HG03439 (cell line): ENCODE data around the gene C20orf173.

Experiments used
- ATAC-seq: cut with Tn5 transposase; IDR thresholded peaks from one replicate; pipeline ENCODE4 v1.9.1; 2021; ENCODE audit warnings: mild to moderate bottlenecking, moderate library complexity; ENCODE audit not compliant: unreplicated experiment

Gene C20orf173

DNA sequence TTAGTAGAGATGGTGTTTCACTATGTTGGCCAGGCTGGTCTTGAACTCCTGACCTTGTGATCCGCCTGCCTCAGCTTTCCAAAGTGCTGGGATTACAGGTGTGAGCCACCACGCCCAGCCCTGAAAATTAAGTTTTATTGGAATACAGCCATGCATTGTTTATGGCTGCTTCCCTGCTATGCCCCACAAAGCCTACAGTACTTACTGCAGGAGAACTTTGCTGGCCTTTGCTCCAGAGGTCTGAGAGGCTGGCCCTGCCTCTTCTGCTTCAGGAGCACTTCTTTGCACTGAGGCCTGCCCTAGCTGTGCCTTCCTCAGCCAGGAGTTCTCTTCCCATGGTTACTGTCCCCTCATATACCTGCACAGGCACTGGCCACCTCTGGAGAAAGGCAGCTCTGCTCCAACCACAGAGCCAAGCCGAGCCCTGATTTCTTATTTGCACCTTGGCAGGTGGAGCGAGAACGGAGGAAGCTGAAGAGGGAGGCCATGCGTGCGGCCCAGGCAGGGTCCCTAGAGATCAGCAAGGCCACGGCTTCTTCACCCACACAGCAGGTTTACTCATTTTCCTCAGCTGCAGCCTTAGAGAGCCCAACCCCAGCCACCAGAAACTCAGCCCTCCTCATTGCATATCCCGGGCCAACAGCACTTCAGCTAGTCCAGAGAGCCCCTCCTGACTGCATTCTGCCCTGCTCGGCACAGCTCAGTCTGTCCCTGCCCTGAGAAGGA is 20.8 kb downstream of the C20orf173 start:
- ATAC-seq = no peak

DNA sequence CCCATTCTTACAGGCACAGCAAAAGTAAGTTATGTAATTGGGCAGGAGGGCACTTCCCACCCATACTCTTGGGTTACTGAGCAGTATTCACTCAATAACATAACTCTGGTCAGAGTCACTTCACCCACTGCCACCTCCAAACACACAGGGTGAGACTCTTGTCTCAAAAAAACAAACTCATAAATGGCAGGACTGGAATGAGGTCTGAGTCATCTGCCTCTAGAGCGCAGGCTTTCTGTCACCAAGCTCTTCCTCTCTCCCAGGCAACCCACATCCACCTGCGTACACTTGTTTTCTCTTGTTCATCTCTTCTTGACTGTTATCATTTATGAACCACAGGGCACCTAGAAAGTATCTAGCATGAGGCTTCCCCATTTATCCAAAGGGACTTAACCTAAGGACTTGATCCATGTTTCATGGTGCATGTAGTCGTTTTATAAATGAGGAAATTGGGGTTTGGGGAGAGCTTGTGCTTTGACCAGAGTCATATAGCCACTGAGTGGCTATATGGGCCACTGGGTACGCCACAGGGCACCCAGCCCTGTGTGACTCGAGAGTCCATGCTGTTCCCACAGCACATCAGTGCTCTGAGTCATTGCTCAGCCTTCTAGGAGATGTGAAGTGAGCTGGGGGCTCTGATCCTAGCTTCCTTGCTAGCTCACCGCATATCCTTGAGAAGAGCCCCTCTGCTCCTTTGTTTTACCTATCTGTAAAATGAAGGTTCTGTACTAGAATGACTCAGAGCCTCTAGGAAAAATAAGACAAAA is 22.4 kb downstream of the C20orf173 start:
- ATAC-seq = no peak

DNA sequence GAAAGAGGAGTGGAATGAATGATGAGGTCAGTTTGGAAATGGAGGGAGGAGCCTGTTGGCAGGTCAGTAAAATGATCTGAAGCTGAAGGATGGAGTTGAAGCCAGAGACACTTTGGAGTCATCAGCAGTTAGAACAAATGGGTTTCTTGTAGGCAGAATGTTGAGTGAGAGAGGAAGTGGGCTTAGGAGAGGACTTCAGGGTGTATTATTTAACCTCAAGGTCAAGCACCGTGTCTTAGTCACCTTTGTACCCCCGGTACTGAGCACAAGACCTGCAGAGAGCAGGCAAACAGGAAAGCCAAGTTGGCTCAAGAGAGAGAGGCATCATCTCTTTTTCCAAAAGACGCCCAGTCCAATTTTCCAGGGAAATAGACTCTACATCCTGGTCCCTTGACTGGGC is 23.3 kb downstream of the C20orf173 start:
- ATAC-seq = no peak

DNA sequence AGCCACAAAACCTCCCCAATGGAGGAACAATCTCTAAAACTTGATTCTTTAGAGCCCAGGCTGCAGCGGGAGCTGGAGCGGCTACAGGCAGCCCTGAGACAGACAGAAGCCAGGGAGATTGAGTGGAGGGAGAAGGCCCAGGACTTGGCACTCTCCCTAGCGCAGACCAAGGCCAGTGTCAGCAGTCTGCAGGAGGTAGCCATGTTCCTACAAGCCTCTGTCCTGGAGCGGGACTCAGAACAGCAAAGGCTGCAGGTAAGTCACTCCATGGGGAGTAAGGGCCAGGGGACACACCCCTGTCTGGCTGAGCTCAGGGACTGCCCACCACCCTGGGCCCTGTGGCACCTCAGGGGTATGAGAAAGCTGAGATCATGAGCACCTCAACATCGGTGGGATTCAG is 24.7 kb downstream of the C20orf173 start:
- ATAC-seq = no peak

DNA sequence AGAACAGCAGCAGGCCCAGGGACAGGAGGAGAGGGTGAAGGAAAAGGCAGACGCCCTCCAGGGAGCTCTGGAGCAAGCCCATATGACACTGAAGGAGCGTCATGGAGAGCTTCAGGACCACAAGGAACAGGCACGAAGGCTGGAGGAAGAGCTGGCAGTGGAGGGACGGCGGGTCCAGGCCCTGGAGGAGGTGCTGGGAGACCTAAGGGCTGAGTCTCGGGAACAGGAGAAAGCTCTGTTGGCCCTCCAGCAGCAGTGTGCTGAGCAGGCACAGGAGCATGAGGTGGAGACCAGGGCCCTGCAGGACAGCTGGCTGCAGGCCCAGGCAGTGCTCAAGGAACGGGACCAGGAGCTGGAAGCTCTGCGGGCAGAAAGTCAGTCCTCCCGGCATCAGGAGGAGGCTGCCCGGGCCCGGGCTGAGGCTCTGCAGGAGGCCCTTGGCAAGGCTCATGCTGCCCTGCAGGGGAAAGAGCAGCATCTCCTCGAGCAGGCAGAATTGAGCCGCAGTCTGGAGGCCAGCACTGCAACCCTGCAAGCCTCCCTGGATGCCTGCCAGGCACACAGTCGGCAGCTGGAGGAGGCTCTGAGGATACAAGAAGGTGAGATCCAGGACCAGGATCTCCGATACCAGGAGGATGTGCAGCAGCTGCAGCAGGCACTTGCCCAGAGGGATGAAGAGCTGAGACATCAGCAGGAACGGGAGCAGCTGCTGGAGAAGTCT is 25.5 kb downstream of the C20orf173 start:
- no peak for ATAC-seq

DNA sequence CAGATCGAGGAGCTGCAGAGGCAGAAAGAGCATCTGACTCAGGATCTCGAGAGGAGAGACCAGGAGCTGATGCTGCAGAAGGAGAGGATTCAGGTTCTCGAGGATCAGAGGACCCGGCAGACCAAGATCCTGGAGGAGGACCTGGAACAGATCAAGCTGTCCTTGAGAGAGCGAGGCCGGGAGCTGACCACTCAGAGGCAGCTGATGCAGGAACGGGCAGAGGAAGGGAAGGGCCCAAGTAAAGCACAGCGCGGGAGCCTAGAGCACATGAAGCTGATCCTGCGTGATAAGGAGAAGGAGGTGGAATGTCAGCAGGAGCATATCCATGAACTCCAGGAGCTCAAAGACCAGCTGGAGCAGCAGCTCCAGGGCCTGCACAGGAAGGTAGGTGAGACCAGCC is 26.2 kb downstream of the C20orf173 start:
- ATAC-seq = no peak

DNA sequence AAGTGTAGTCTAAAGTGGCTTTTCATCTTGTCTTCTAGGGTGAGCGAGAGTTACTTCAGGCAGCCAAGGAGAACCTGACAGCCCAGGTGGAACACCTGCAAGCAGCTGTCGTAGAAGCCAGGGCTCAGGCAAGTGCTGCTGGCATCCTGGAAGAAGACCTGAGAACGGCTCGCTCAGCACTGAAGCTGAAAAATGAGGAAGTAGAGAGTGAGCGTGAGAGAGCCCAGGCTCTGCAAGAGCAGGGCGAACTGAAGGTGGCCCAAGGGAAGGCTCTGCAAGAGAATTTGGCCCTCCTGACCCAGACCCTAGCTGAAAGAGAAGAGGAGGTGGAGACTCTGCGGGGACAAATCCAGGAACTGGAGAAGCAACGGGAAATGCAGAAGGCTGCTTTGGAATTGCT is 27.1 kb downstream of the C20orf173 start:
- no peak for ATAC-seq

DNA sequence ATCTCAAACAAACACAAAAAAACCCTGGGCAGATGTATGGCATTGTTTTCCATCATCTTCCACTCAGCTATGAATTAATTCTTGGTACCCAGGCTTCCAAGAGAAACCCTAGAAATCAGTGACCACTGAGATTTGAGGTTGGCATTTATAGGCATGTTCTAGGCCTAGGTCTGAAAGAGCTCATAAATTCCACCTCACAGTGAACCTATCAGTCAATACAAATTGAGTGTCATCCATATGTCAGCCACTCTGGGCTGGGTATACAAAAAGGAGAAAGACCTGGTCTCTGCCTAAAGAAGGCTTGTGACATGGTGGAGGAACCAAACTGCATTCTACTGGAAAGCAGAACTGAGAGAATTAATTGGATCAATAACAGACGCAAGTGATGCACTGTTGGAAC is 30.2 kb downstream of the C20orf173 start:
- no peak for ATAC-seq

DNA sequence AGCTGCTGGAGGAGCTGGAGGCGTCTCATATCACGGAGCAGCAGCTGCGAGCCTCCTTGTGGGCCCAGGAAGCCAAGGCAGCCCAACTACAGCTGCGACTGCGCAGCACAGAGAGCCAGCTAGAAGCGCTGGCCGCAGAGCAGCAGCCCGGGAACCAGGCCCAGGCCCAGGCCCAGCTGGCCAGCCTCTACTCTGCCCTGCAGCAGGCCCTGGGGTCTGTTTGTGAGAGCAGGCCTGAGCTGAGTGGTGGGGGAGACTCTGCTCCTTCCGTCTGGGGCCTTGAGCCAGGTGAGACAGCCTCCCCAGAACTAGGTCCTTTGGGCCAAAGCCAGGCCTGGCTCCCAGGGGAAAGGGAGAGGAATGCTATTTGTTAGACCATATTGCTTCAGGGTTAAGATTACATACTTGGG is 31.7 kb downstream of the C20orf173 start:
- no peak for ATAC-seq

DNA sequence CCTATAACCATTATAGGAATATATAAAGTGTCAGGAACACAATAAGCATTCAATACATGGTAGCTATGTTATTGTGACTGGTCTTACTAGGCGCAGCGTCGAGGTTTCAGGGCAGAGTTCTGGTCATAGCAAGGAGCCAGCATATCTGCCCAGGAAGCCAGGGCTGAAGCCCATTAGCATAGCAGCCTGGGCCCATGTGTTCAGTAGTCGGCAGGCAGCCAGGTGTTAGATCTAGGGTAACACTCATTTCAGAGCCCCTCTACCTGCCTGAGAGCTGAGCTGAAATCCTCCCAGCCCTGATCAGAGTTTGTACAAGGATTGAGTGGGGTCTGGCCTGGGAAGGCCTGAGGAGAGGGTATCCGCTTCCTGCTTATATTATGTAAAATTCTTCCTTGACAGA is 32.1 kb downstream of the C20orf173 start:
- ATAC-seq = no peak

DNA sequence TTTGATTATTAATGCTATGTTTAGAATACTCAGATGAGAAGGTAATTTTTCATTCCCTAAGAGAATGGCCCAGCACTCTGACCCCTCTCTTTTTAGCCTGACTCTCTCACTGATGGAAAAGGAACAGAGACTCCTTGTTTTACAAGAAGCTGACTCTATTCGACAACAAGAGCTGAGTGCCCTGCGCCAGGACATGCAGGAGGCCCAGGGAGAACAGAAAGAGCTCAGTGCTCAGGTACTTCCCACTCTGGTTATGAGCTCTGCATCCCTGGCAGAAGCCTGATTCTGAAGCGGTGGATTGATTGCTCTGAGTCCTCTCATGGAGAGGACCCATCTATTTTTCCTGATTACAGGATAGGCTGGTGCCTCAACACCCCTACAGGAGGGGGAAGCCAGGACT is 33.0 kb downstream of the C20orf173 start:
- ATAC-seq = no peak

DNA sequence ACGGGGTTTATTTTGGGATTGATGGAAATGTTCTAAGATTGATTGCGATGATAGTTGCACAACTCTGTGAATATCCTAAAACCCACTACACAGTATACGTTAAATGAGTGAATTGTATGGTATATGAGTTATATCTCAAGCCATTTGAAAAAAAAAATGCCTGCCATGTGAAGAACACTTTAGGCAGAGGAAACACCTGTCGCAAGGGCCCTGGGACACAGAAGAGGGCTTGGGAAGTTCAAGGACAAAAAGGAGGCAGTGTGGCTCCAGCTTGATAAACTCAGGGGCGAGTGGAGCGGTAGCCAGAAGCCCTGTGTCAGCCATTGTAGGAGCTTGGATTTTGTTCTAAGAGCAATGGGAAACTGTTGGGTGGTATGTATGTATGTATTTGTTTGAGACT is 37.1 kb downstream of the C20orf173 start:
- ATAC-seq = no peak

DNA sequence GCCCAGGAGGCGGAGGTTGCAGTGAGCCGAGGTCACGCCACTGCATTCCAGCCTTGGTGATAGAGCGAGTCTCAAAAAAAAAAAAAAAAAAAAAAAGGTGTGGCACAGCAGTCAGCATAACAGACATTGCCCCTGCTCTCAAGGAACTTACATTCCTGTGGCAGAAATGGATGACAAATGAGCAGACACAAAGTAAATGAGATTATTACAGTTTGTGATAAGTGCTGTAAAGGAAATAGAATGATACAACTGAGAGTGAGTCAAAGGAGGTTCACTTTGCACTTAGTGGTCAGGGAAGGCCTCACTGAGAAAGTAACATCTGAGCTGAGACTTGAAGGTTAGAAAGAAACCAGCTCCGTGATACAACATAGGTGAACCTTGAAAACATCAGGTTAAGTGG is 37.6 kb downstream of the C20orf173 start:
- no peak for ATAC-seq

DNA sequence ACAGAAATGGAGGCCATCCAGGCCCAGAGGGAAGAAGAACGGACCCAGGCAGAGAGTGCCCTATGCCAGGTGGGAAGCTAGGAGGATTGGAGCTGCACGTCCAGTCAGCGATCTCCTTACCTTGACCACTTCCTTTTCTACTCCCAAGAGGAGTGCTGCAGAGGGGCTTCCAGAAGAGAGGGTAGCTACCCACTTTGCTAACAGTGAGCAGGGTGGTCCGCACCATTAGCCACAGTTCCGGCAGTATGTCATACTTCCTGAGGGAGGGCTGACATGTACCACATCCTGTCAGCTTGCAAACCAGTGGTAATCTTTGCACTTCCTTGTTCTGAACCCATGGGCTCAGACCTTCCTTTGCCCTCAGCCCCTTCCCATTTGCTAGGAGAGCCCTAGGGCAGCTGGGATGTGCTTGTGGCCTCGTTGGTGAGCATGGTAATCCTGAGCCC is 38.7 kb downstream of the C20orf173 start:
- peak; percentile 89 for ATAC-seq

DNA sequence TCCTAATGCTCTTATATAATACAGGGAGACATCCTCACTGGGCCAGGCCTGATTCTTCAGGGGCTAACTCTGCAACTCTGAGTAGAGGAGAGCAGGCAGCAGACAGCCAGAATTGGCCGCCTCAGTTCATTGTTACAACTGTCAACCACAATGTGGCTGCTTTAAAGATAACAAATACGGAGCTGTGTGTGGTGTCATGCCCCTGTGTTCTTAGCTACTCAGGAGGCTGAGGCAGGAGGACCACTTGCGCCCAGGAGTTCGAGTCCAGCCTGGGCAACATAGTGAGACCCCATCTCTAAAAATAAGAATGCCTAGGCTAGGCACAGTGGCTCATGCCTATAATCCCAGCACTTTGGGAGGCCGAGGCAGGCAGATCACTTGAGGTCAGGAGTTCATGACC is 39.7 kb downstream of the C20orf173 start:
- no peak for ATAC-seq

DNA sequence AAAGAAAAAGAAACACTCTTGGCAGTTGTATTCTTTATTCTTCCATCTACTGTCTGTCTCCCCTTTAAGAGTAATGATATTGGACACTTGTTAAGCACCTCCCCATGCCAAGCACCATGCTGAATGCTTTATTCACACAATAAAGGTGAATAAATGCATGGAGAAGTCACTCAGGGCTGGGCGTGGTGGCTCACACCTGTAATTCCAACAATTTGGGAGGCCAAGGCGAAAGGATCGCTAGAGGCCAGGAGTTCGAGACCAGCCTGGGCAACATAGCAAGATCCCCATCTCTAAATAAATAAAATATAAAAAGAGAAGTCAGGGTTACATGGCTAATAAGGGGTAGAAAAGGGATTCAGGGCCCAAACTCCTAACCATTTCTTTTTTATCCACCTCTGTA is 42.0 kb downstream of the C20orf173 start:
- ATAC-seq = no peak

DNA sequence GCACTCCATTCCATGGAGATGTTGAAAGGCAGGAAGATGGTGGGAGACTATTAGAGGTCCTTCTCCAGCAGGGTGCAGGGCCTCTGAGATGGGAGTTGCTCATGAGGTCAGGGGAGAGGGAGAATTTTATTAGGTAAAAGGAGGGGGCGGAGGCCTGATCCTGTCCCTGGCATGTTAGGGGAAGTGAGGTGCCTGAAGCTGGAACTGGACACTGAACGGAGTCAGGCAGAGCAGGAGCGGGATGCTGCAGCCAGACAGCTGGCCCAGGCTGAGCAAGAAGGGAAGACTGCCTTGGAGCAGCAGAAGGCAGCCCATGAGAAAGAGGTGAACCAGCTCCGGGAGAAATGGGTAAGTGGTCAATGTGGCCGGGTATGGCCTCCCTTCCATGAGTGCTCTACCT is 49.7 kb downstream of the C20orf173 start:
- no peak for ATAC-seq

DNA sequence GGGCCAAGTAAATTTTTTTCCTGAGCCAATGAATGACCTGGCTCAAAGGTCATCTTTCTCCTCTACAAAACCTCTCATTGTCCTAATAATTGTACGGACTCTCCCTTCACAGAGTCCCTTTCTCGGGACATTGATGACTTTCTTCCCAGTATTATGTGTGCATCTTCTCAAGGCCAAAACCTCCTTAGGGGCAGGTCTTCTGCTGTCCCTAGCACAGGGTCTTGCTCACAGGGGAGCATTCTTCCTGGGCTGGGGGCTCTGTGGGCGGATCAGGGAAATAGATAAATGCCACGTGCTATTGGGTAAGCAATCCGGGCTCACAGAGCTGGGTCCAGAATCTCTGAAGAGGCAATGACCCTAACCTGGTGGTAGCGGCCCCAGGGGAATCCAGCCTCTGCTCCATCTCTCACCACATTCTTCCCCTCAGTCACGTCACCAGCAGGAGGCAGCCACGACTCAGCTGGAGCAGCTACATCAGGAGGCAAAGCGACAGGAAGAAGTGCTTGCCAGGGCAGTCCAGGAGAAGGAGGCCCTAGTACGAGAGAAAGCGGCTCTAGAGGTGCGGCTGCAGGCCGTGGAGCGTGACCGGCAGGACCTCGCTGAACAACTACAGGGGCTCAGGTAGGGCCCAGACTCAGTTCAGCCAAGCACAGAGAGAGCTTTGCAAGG is 50.5 kb downstream of the C20orf173 start:
- ATAC-seq = no peak
